ENCODE data around the gene OR4D1. TPM values are rescaled to one million over a fixed set of nuclear protein-coding genes. Genes with fewer than 3 reads are reported as not detected.

OR4D1 gene
- total RNA-seq = not detected

DNA sequence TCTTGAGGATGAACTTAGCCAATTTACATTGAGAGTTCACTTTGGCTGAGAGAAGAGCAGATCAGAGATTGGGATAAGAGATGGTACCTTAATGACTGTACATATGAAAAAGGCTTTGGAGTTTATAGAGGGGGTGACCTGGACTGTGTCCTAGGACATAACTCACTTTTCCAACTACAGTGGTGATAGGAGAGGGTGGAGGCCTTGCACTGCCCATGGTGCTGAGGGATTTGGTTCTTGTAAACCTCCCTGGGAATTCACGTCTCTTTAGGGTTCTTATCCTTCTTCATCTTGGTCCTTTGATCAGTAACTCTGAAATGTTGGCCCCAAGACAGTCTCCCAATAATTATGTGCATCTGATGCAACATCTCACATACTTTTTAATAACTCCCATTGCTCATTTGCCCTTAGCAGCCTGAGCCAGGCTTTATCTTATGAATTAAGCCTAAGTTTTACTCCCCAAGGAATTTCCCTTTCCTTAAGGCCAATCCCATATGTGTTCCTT, at the start of gene OR4D1:
TSS of gene OR4D1 (plus strand) at position 455 of the 505 bp plus-strand sequence. CDS start 6,770 bp downstream, outside the sequence.

DNA sequence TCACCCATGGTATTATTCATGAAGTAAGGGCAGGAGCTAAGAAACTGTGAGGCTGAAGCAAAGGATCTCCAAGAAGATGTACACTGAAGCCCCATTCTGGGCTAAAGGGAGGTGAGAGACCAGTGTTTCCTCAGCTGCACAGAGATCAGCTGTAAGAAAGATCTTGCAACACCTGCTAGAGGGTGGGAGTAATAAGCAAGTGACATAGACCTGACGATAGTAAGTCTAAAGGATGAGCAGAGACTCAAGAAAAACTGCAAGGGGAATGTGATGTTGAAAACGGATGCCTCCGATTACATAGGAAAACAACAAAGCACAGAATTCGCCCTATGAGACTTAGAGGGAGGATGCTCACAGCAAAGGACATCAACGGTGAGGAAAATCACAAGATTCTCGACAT, 18.5 kb downstream of the OR4D1 start, which contains the start of gene OR4D2:
TSS of gene OR4D2 (plus strand) at position 301 of the 400 bp plus-strand sequence. CDS start 2,674 bp downstream, outside the sequence.

DNA sequence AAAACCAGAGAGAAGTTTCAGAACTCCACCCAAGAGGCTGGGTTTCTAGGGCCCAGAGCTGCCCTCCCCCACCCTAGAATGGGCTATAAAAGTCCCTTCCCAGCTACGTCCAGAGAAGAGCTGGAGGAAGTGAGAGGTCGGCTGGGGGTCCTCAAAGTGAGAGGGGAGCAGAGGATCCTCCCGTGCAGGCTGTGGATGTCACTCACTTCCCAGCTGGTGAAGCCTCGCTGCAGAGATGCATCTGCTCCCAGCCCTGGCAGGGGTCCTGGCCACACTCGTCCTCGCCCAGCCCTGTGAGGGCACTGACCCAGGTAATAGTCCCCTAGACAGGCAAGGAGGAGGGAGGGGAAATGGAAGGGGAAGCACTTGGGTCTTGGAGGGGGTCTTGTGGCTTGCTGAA, 44.4 kb downstream of the OR4D1 start, which contains the start of gene EPX:
TSS of gene EPX (plus strand) at position 115 of the 400 bp plus-strand sequence. CDS start at position 236, 121 bp downstream.

Other genes starting within 250 kb of the OR4D1 start
- gene CUEDC1, start 193.0 kb upstream of the OR4D1 start, total RNA-seq = 10 to 100 TPM; 14.1 to 16.3 TPM
- 10 to 100 TPM; 44.7 to 51.0 TPM for gene VEZF1, start 160.1 kb upstream of the OR4D1 start, total RNA-seq
- 100 to 1,000 TPM; 195 to 431 TPM for gene SRSF1, start 141.1 kb upstream of the OR4D1 start, total RNA-seq
- 10 to 100 TPM in 1 of 2 donors, 1 to 10 TPM in 1; 6.9 to 12.0 TPM for gene DYNLL2, start 65.0 kb upstream of the OR4D1 start, total RNA-seq
- gene OR4D2, start 18.6 kb downstream of the OR4D1 start, total RNA-seq = not detected
- not detected for gene EPX, start 44.3 kb downstream of the OR4D1 start, total RNA-seq
- gene MKS1, start 70.9 kb downstream of the OR4D1 start, total RNA-seq = 10 to 100 TPM; 10.3 to 15.1 TPM
- not detected for gene LPO, start 90.2 kb downstream of the OR4D1 start, total RNA-seq
- gene MPO, start 132.6 kb downstream of the OR4D1 start, total RNA-seq = under 1 TPM in 1 of 2 donors, not detected in 1; 0.34 TPM
- gene TSPOAP1, start 180.4 kb downstream of the OR4D1 start, total RNA-seq = 1 to 10 TPM in 1 of 2 donors, under 1 TPM in 1; 0.33 to 2.8 TPM
- 10 to 100 TPM; 38.5 to 62.9 TPM for gene SUPT4H1, start 203.8 kb downstream of the OR4D1 start, total RNA-seq

Data from melanocyte of skin (primary cell).